Ovary (tissue), 3 donors: Measurements from ENCODE around the gene PPP6R3.

Source experiments
- CTCF ChIP-seq, 3 donors: fragments of 450-650 bp in 2 of 3; fragments of 200-600 bp in 1 of 3; IDR thresholded peaks; one replicate each; pipeline versions ENCODE4 v1.5.1 to v1.8.0; 2016 to 2022; ENCODE audit warnings: antibody characterized with exemption in 3 of 3, mild to moderate bottlenecking in 1 of 3
- POLR2A ChIP-seq: fragments of 450-650 bp; IDR thresholded peaks from one replicate; pipeline ENCODE4 v1.6.1; 2017; ENCODE audit warnings: antibody characterized with exemption, mild to moderate bottlenecking, moderate library complexity
- donor health status: DM: no; HTN: no; CAD: no.

GRCh38 chr11:68506908-68507307, 46.4 kb downstream of the PPP6R3 start:
- TF ChIP-seq CTCF (IDR thresholded peaks at IDR 0.05) (no peak), POLR2A (no peak)
